Activated CD4-positive, alpha-beta memory T cell treated with anti-CD3 and anti-CD28 coated beads, Interleukin-2, amount 10 ng/mL, durations not matched to agents 7 days and 5 days (primary cell): ENCODE data around the gene OSBPL1A. TPM values are rescaled to one million over a fixed set of nuclear protein-coding genes. Genes with fewer than 3 reads are reported as not detected.

Experiments used
- CTCF ChIA-PET: fragments of 350-600 bp; sonication (Branson Sonifier 250); formaldehyde crosslinking; loops from one replicate; lab custom pipeline; 2021; ENCODE audit warnings: antibody characterized with exemption, inconsistent platforms; lab: Charles Lee
- POLR2A ChIA-PET: fragments of 350-600 bp; sonication (Branson Sonifier 250); formaldehyde crosslinking; loops from one replicate; lab custom pipeline; 2021; ENCODE audit warnings: antibody characterized with exemption; lab: Charles Lee
- DNase-seq: peaks from one replicate; pipeline ENCODE4 v3.0.0-alpha.2; 2020
- H3K27ac Mint-ChIP-seq: one replicate; pipeline ENCODE4 v1.8.0; 2021; ENCODE audit warnings: mild to moderate bottlenecking, mixed read lengths
- H3K27me3 Mint-ChIP-seq: one replicate; pipeline ENCODE4 v1.8.0; 2021; ENCODE audit warnings: mixed read lengths
- H3K36me3 Mint-ChIP-seq: one replicate; pipeline ENCODE4 v1.8.0; 2021; ENCODE audit warnings: low read depth, mixed read lengths
- H3K4me1 Mint-ChIP-seq: one replicate; pipeline ENCODE4 v1.8.0; 2021; ENCODE audit warnings: mixed read lengths
- H3K4me3 Mint-ChIP-seq: one replicate; pipeline ENCODE4 v1.8.0; 2021; ENCODE audit warnings: mild to moderate bottlenecking, mixed read lengths
- H3K9me3 Mint-ChIP-seq: one replicate; pipeline ENCODE4 v1.8.0; 2021; ENCODE audit warnings: mixed read lengths
- total RNA-seq, 2 experiments: library from RNA; stranded (reverse); gene quantifications; one replicate each; pipeline ENCODE4 v1.2.3, GENCODE V29; 2021

The OSBPL1A gene
- total RNA-seq, 2 experiments from 2014 or later = 0.53 to 0.93 TPM

GRCh38 chr18:24321071-24321470, 76.6 kb downstream of the OSBPL1A start:
- H3K4me3 Mint-ChIP-seq = no peak overlapping the region
- H3K36me3 Mint-ChIP-seq = no peaks in the 10 kb centered on the region
- no peaks in the 10 kb centered on the region for H3K4me1 Mint-ChIP-seq
- ChIA-PET POLR2A (no interaction called here), CTCF (no interaction called here)
- no peak for DNase-seq
- no peaks in the 10 kb centered on the region for H3K27me3 Mint-ChIP-seq
- H3K9me3 Mint-ChIP-seq = no peaks in the 10 kb centered on the region
- no peak overlapping the region for H3K27ac Mint-ChIP-seq

GRCh38 chr18:24319757-24320156, 77.9 kb downstream of the OSBPL1A start:
- ChIA-PET POLR2A (no interaction called here), CTCF (interaction anchor here (0.7 kb wide), 1 partner anchor 14 kb away, joined by 3 read pairs; no protein-coding TSS in a partner anchor)
- H3K9me3 Mint-ChIP-seq = no peaks in the 10 kb centered on the region

GRCh38 chr18:24317370-24317769, 80.3 kb downstream of the OSBPL1A start:
- CTCF ChIA-PET = no interaction called here
- Mint-ChIP-seq H3K4me1 (no peaks in the 10 kb centered on the region), H3K9me3 (no peaks in the 10 kb centered on the region), H3K4me3 (no peak overlapping the region), H3K27me3 (no peaks in the 10 kb centered on the region), H3K36me3 (no peaks in the 10 kb centered on the region), H3K27ac (no peak overlapping the region)
- DNase-seq = no peak
- POLR2A ChIA-PET = no interaction called here

More at GRCh38 chr18:24319757-24320156, 77.9 kb downstream of the OSBPL1A start:
- no peaks in the 10 kb centered on the region for H3K27me3 Mint-ChIP-seq
- H3K4me3 Mint-ChIP-seq = no peak overlapping the region
- no peaks in the 10 kb centered on the region for H3K36me3 Mint-ChIP-seq
- no peak overlapping the region for H3K27ac Mint-ChIP-seq
- no peak for DNase-seq
- H3K4me1 Mint-ChIP-seq = no peaks in the 10 kb centered on the region

- Mint-ChIP-seq H3K27ac (no peak overlapping the region), H3K4me1 (no peaks in the 10 kb centered on the region), H3K4me3 (no peak overlapping the region), H3K36me3 (no peaks in the 10 kb centered on the region), H3K9me3 (no peaks in the 10 kb centered on the region), H3K27me3 (no peaks in the 10 kb centered on the region)
- POLR2A ChIA-PET = no interaction called here
- DNase-seq = no peak
- CTCF ChIA-PET = no interaction called here
These were observed 82.5 kb downstream of the OSBPL1A start for GRCh38 chr18:24315170-24315569.

GRCh38 chr18:24306201-24306600, 91.4 kb downstream of the OSBPL1A start:
- Mint-ChIP-seq H3K4me1 (no peaks in the 10 kb centered on the region), H3K4me3 (no peak overlapping the region), H3K36me3 (no peaks in the 10 kb centered on the region), H3K27me3 (no peaks in the 10 kb centered on the region), H3K27ac (no peak overlapping the region), H3K9me3 (no peaks in the 10 kb centered on the region)
- ChIA-PET POLR2A (no interaction called here), CTCF (no interaction called here)
- DNase-seq = no peak

GRCh38 chr18:24300703-24301102, 96.9 kb downstream of the OSBPL1A start:
- ChIA-PET CTCF (no interaction called here), POLR2A (no interaction called here)
- Mint-ChIP-seq H3K4me1 (no peaks in the 10 kb centered on the region), H3K36me3 (no peaks in the 10 kb centered on the region), H3K27ac (no peak overlapping the region), H3K9me3 (no peaks in the 10 kb centered on the region), H3K4me3 (no peak overlapping the region), H3K27me3 (peaks cover 15% of the 10 kb centered on the region)
- DNase-seq = no peak

- no peak overlapping the region for H3K4me3 Mint-ChIP-seq
- H3K27me3 Mint-ChIP-seq = peaks cover 18% of the 10 kb centered on the region
- no peak for DNase-seq
- H3K36me3 Mint-ChIP-seq = no peaks in the 10 kb centered on the region
- H3K4me1 Mint-ChIP-seq = no peaks in the 10 kb centered on the region
- ChIA-PET POLR2A (no interaction called here), CTCF (no interaction called here)
- no peak overlapping the region for H3K27ac Mint-ChIP-seq
- no peaks in the 10 kb centered on the region for H3K9me3 Mint-ChIP-seq
These were observed 101.3 kb downstream of the OSBPL1A start for GRCh38 chr18:24296276-24296675.

- ChIA-PET CTCF (no interaction called here), POLR2A (no interaction called here)
- no peak for DNase-seq
- H3K9me3 Mint-ChIP-seq = no peaks in the 10 kb centered on the region
- H3K4me3 Mint-ChIP-seq = no peak overlapping the region
- no peaks in the 10 kb centered on the region for H3K36me3 Mint-ChIP-seq
- H3K27ac Mint-ChIP-seq = no peak overlapping the region
- H3K27me3 Mint-ChIP-seq = peaks cover 22% of the 10 kb centered on the region
- H3K4me1 Mint-ChIP-seq = no peaks in the 10 kb centered on the region
These were observed 104.4 kb downstream of the OSBPL1A start for GRCh38 chr18:24293254-24293653.

- CTCF ChIA-PET = no interaction called here
- Mint-ChIP-seq H3K9me3 (no peaks in the 10 kb centered on the region), H3K4me3 (no peak overlapping the region), H3K36me3 (no peaks in the 10 kb centered on the region), H3K27ac (no peak overlapping the region), H3K4me1 (no peaks in the 10 kb centered on the region), H3K27me3 (peaks cover 9% of the 10 kb centered on the region)
- DNase-seq = no peak
- POLR2A ChIA-PET = no interaction called here
These were observed 119.0 kb downstream of the OSBPL1A start for GRCh38 chr18:24278591-24278990.

- H3K9me3 Mint-ChIP-seq = no peaks in the 10 kb centered on the region
- no peaks in the 10 kb centered on the region for H3K4me1 Mint-ChIP-seq
- no peak overlapping the region for H3K27ac Mint-ChIP-seq
- POLR2A ChIA-PET = no interaction called here
- CTCF ChIA-PET = no interaction called here
- no peak overlapping the region for H3K4me3 Mint-ChIP-seq
- H3K27me3 Mint-ChIP-seq = peaks cover 14% of the 10 kb centered on the region
- no peaks in the 10 kb centered on the region for H3K36me3 Mint-ChIP-seq
- DNase-seq = no peak
These were observed 120.0 kb downstream of the OSBPL1A start for GRCh38 chr18:24277516-24278195.

GRCh38 chr18:24276994-24277393, 120.6 kb downstream of the OSBPL1A start:
- POLR2A ChIA-PET = no interaction called here
- DNase-seq = no peak

GRCh38 chr18:24274837-24275236, 122.8 kb downstream of the OSBPL1A start:
- ChIA-PET POLR2A (no interaction called here), CTCF (no interaction called here)
- no peak overlapping the region for H3K4me3 Mint-ChIP-seq
- no peak overlapping the region for H3K27ac Mint-ChIP-seq
- no peak for DNase-seq
- H3K36me3 Mint-ChIP-seq = no peaks in the 10 kb centered on the region
- H3K27me3 Mint-ChIP-seq = peaks cover 37% of the 10 kb centered on the region
- H3K4me1 Mint-ChIP-seq = peaks cover 1% of the 10 kb centered on the region
- no peaks in the 10 kb centered on the region for H3K9me3 Mint-ChIP-seq

More at GRCh38 chr18:24276994-24277393, 120.6 kb downstream of the OSBPL1A start:
- H3K9me3 Mint-ChIP-seq = no peaks in the 10 kb centered on the region
- peaks cover 20% of the 10 kb centered on the region for H3K27me3 Mint-ChIP-seq
- peaks cover 1% of the 10 kb centered on the region for H3K4me1 Mint-ChIP-seq
- no peak overlapping the region for H3K27ac Mint-ChIP-seq
- CTCF ChIA-PET = no interaction called here
- no peak overlapping the region for H3K4me3 Mint-ChIP-seq
- no peaks in the 10 kb centered on the region for H3K36me3 Mint-ChIP-seq

GRCh38 chr18:24273596-24273995, 124.0 kb downstream of the OSBPL1A start:
- peaks cover 44% of the 10 kb centered on the region for H3K27me3 Mint-ChIP-seq

GRCh38 chr18:24272229-24272525, 125.4 kb downstream of the OSBPL1A start:
- DNase-seq = no peak
- Mint-ChIP-seq H3K9me3 (no peaks in the 10 kb centered on the region), H3K27me3 (peaks cover 48% of the 10 kb centered on the region), H3K4me1 (peaks cover 1% of the 10 kb centered on the region), H3K36me3 (no peaks in the 10 kb centered on the region), H3K27ac (no peak overlapping the region), H3K4me3 (peak overlapping the region; percentile 58)
- ChIA-PET CTCF (no interaction called here), POLR2A (no interaction called here)

More at GRCh38 chr18:24273596-24273995, 124.0 kb downstream of the OSBPL1A start:
- DNase-seq = no peak
- no peaks in the 10 kb centered on the region for H3K9me3 Mint-ChIP-seq
- no peak overlapping the region for H3K4me3 Mint-ChIP-seq
- CTCF ChIA-PET = no interaction called here
- POLR2A ChIA-PET = no interaction called here
- no peaks in the 10 kb centered on the region for H3K36me3 Mint-ChIP-seq
- H3K4me1 Mint-ChIP-seq = peaks cover 1% of the 10 kb centered on the region
- H3K27ac Mint-ChIP-seq = no peak overlapping the region
